ENCODE results near the gene KRT1. TPM values are rescaled to one million over a fixed set of nuclear protein-coding genes. Genes with fewer than 3 reads are reported as not detected.

KRT1 gene
- polyA plus RNA-seq, 2 of the 4 experiments (the other 2 are of a cell fraction) = not detected

GRCh38 chr12:52703424-52703823 is 23.2 kb upstream of the KRT1 start, which contains the start of gene KRT77:
Gene KRT77, minus strand, starts transcription at chr12:52703524. Its CDS starts 90 bp downstream, at chr12:52703434.
- ChIA-PET POLR2A (no interaction called here), CTCF (no interaction called here)
- Histone ChIP-seq H3K9me3 (no peaks in the 10 kb centered on the region), H3K4me1 (no peaks in the 10 kb centered on the region), H3K27ac (no peak within 1 kb of the TSS), H3K4me2 (no peak within 1 kb of the TSS), H3K4me3 (no peak within 1 kb of the TSS)
- no peak for ATAC-seq
- WGBS (ENCODE audit: missing lambda C conversion rate) = 49% methylated on average over 2 of the region's 2 CpGs
- no peak for DNase-seq (ENCODE audit: low read depth in 1 of 2, low spot score in 1 of 2)
- no peak for FAIRE-seq
- TF ChIP-seq FOSB (CRISPR knock-in tag; IDR thresholded peaks at IDR 0.05) (no peak), HEYL (CRISPR knock-in tag; IDR thresholded peaks at IDR 0.05) (no peak), RNF2 (IDR thresholded peaks at IDR 0.05; ENCODE audit: borderline replicate concordance, low read depth) (no peak)

- DNase-seq (ENCODE audit: low read depth in 1 of 2, low spot score in 1 of 2) = no peak
- ChIA-PET CTCF (no interaction called here), POLR2A (no interaction called here)
- WGBS (ENCODE audit: missing lambda C conversion rate) = 48% methylated on average over 2 of the region's 2 CpGs
- FAIRE-seq = no peak
- Histone ChIP-seq H3K4me1 (no peaks in the 10 kb centered on the region), H3K4me2 (no peak overlapping the region), H3K9me3 (no peaks in the 10 kb centered on the region), H3K27ac (no peak overlapping the region), H3K4me3 (no peak overlapping the region)
- TF ChIP-seq HOXB5 (CRISPR knock-in tag; IDR thresholded peaks at IDR 0.05) (no peak), NFE2L2 (conservative IDR thresholded peaks at IDR 0.05; ENCODE audit: low read length) (no peak), HMGXB4 (CRISPR knock-in tag; IDR thresholded peaks at IDR 0.05; ENCODE audit: borderline replicate concordance) (no peak), RAD21 (conservative IDR thresholded peaks at IDR 0.05 in 1 of 2, IDR thresholded peaks at IDR 0.05 in 1 of 2) (no peak), SMC3 (IDR thresholded peaks at IDR 0.05) (no peak), BCL3 (IDR thresholded peaks at IDR 0.05) (no peak), MAZ (IDR thresholded peaks at IDR 0.05; ENCODE audit: borderline replicate concordance, low read depth, low read length) (no peak), CBX8 (IDR thresholded peaks at IDR 0.05) (no peak), ZC3H11A (IDR thresholded peaks at IDR 0.05) (no peak), MYC (IDR thresholded peaks at IDR 0.05; ENCODE audit: borderline replicate concordance, low read length) (no peak), RFX5 (IDR thresholded peaks at IDR 0.05) (no peak), EP300 (IDR thresholded peaks at IDR 0.05) (no peak)
- ATAC-seq = no peak
Observed at GRCh38 chr12:52702338-52702737, 22.1 kb upstream of the KRT1 start.

GRCh38 chr12:52701281-52701680 is 21.1 kb upstream of the KRT1 start:
- no peak for ATAC-seq
- Histone ChIP-seq H3K27ac (no peak overlapping the region), H3K4me2 (no peak overlapping the region), H3K4me3 (no peak overlapping the region), H3K4me1 (no peaks in the 10 kb centered on the region), H3K9me3 (no peaks in the 10 kb centered on the region)
- TF ChIP-seq EHF (CRISPR knock-in tag; IDR thresholded peaks at IDR 0.05) = no peak
- TF ChIP-seq EP300 (IDR thresholded peaks at IDR 0.05) = no peak
- TF ChIP-seq ZFP36 (IDR thresholded peaks at IDR 0.05; ENCODE audit: borderline replicate concordance, partially characterized antibody) = no peak
- no peak for TF ChIP-seq HOXA7 (CRISPR knock-in tag; IDR thresholded peaks at IDR 0.05)
- no peak for TF ChIP-seq POLR2A (IDR thresholded peaks at IDR 0.05; ENCODE audit: low read length)
- no peak for TF ChIP-seq RAD21 (conservative IDR thresholded peaks at IDR 0.05 in 1 of 2, IDR thresholded peaks at IDR 0.05 in 1 of 2)
- no peak for TF ChIP-seq E2F6 (IDR thresholded peaks at IDR 0.05; ENCODE audit: borderline replicate concordance, low read depth)
- FAIRE-seq = no peak
- CTCF ChIA-PET = no interaction called here
- POLR2A ChIA-PET = no interaction called here
- no peak for DNase-seq (ENCODE audit: low read depth in 1 of 2, low spot score in 1 of 2)
- WGBS (ENCODE audit: missing lambda C conversion rate) = 78% methylated on average over 11 of the region's 12 CpGs
